ENCODE measurements around the gene OXSR1.

Gene OXSR1

GRCh38 chr3:38219609-38220197, 54.4 kb downstream of the OXSR1 start:
- H3K9ac ChIP-seq (ENCODE audit: low read length) = no peak overlapping the region
- no peak overlapping the region for H2BK12ac ChIP-seq (ENCODE audit: low read length)
- no peak overlapping the region for H2AFZ ChIP-seq (ENCODE audit: insufficient read depth, low read length, poor library complexity)
- no peak overlapping the region for H4K8ac ChIP-seq (ENCODE audit: low read depth, low read length)
- WGBS (ENCODE audit: extremely low coverage, insufficient coverage, insufficient read length) = no CpG with 5 or more reads among the region's 3 CpGs
- H3K4me3 ChIP-seq (ENCODE audit: low read depth, low read length) = no peak overlapping the region
- no peak overlapping the region for H2BK120ac ChIP-seq (ENCODE audit: insufficient read depth, low read length, poor library complexity)
- DNase-seq = no peak
- no peak overlapping the region for H3K18ac ChIP-seq (ENCODE audit: low read length)
- no peak overlapping the region for H4K12ac ChIP-seq (ENCODE audit: low read depth, low read length)
- H3K9me3 ChIP-seq (ENCODE audit: insufficient read depth, low read depth, low read length) = no peaks in the 10 kb centered on the region
- no peak overlapping the region for H3K4ac ChIP-seq (ENCODE audit: low read depth, low read length)
- H3K79me1 ChIP-seq (ENCODE audit: low read length) = no peaks in the 10 kb centered on the region
- no peaks in the 10 kb centered on the region for H3K79me2 ChIP-seq (ENCODE audit: control insufficient read depth, insufficient read depth, low read length, poor library complexity)
- H3K27me3 ChIP-seq (ENCODE audit: insufficient read depth, low read length) = no peaks in the 10 kb centered on the region
- no peak overlapping the region for H4K91ac ChIP-seq (ENCODE audit: low read depth, low read length)
- no peak overlapping the region for H3K23ac ChIP-seq (ENCODE audit: low read length)
- no peak overlapping the region for H2BK5ac ChIP-seq (ENCODE audit: low read depth, low read length, poor library complexity)
- H3K27ac ChIP-seq (ENCODE audit: low read depth, low read length) = no peak overlapping the region
- H3K14ac ChIP-seq (ENCODE audit: low read length) = no peak overlapping the region
- H3K4me2 ChIP-seq (ENCODE audit: low read length) = no peak overlapping the region
- H2AK5ac ChIP-seq (ENCODE audit: low read length) = no peak overlapping the region
- H3K36me3 ChIP-seq (ENCODE audit: control insufficient read depth in 1 of 2, insufficient read depth in 2 of 2, low read length in 2 of 2) = peaks cover 4 to 10% of the 10 kb centered on the region in 2 experiments
- H3K4me1 ChIP-seq (ENCODE audit: control insufficient read depth in 1 of 2, insufficient read depth in 2 of 2, low read length in 2 of 2) = no peaks in the 10 kb centered on the region

DNA sequence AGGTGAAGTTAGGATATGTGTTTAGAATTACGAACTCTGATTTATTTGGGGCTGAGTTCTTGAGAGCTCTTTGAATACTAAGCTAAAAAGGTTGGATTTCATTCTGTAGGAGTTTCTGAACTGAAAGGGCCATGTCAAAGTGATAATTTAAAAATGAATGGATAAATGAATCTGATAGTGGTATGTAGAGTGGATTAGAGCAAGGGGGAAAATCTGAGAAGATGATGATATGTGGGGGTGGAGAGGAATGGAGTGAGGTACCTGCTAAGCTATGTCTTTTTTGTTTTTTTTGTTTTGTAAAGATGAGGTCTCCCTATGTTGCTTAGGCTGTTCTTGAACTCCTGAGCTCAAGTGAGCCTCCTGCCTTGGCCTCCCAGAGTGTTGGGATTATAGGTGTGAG, 55.7 kb downstream of the OXSR1 start:
- Histone ChIP-seq H3K4ac (ENCODE audit: low read depth, low read length) (no peak overlapping the region), H3K9ac (ENCODE audit: low read length) (no peak overlapping the region), H3K79me2 (ENCODE audit: control insufficient read depth, insufficient read depth, low read length, poor library complexity) (no peaks in the 10 kb centered on the region), H3K4me3 (ENCODE audit: low read depth, low read length) (no peak overlapping the region), H2AK5ac (ENCODE audit: low read length) (no peak overlapping the region), H3K23ac (ENCODE audit: low read length) (no peak overlapping the region), H3K4me2 (ENCODE audit: low read length) (no peak overlapping the region), H4K91ac (ENCODE audit: low read depth, low read length) (no peak overlapping the region), H4K8ac (ENCODE audit: low read depth, low read length) (no peak overlapping the region), H3K18ac (ENCODE audit: low read length) (no peak overlapping the region), H3K27ac (ENCODE audit: low read depth, low read length) (no peak overlapping the region), H2BK120ac (ENCODE audit: insufficient read depth, low read length, poor library complexity) (no peak overlapping the region), H3K27me3 (ENCODE audit: insufficient read depth, low read length) (no peaks in the 10 kb centered on the region), H3K9me3 (ENCODE audit: insufficient read depth, low read depth, low read length) (no peaks in the 10 kb centered on the region), H2AFZ (ENCODE audit: insufficient read depth, low read length, poor library complexity) (no peak overlapping the region), H3K14ac (ENCODE audit: low read length) (no peak overlapping the region), H2BK5ac (ENCODE audit: low read depth, low read length, poor library complexity) (no peak overlapping the region), H3K36me3 (ENCODE audit: control insufficient read depth in 1 of 2, insufficient read depth in 2 of 2, low read length in 2 of 2) (peaks cover 4 to 10% of the 10 kb centered on the region in 2 experiments), H4K12ac (ENCODE audit: low read depth, low read length) (no peak overlapping the region), H3K4me1 (ENCODE audit: control insufficient read depth in 1 of 2, insufficient read depth in 2 of 2, low read length in 2 of 2) (no peaks in the 10 kb centered on the region), H2BK12ac (ENCODE audit: low read length) (no peak overlapping the region), H3K79me1 (ENCODE audit: low read length) (no peaks in the 10 kb centered on the region)
- whole genome bisulfite sequencing (ENCODE audit: extremely low coverage, insufficient coverage, insufficient read length) = no CpG with 5 or more reads among the region's 1 CpG
- no peak for DNase-seq

GRCh38 chr3:38222032-38222634, 56.8 kb downstream of the OXSR1 start:
- no peak for DNase-seq
- H3K27me3 ChIP-seq (ENCODE audit: insufficient read depth, low read length) = no peaks in the 10 kb centered on the region
- H2BK120ac ChIP-seq (ENCODE audit: insufficient read depth, low read length, poor library complexity) = no peak overlapping the region
- no peak overlapping the region for H3K9ac ChIP-seq (ENCODE audit: low read length)
- H2BK12ac ChIP-seq (ENCODE audit: low read length) = no peak overlapping the region
- H3K79me1 ChIP-seq (ENCODE audit: low read length) = no peaks in the 10 kb centered on the region
- H2AK5ac ChIP-seq (ENCODE audit: low read length) = no peak overlapping the region
- no peaks in the 10 kb centered on the region for H3K4me1 ChIP-seq (ENCODE audit: control insufficient read depth in 1 of 2, insufficient read depth in 2 of 2, low read length in 2 of 2)
- WGBS (ENCODE audit: extremely low coverage, insufficient coverage, insufficient read length) = no CpG with 5 or more reads among the region's 7 CpGs
- H3K4ac ChIP-seq (ENCODE audit: low read depth, low read length) = no peak overlapping the region
- no peak overlapping the region for H2BK5ac ChIP-seq (ENCODE audit: low read depth, low read length, poor library complexity)
- H2AFZ ChIP-seq (ENCODE audit: insufficient read depth, low read length, poor library complexity) = no peak overlapping the region
- no peak overlapping the region for H3K4me3 ChIP-seq (ENCODE audit: low read depth, low read length)
- H3K79me2 ChIP-seq (ENCODE audit: control insufficient read depth, insufficient read depth, low read length, poor library complexity) = no peaks in the 10 kb centered on the region
- H3K23ac ChIP-seq (ENCODE audit: low read length) = no peak overlapping the region
- H3K18ac ChIP-seq (ENCODE audit: low read length) = no peak overlapping the region
- no peak overlapping the region for H4K12ac ChIP-seq (ENCODE audit: low read depth, low read length)
- no peak overlapping the region for H4K91ac ChIP-seq (ENCODE audit: low read depth, low read length)
- H3K9me3 ChIP-seq (ENCODE audit: insufficient read depth, low read depth, low read length) = no peaks in the 10 kb centered on the region
- H3K27ac ChIP-seq (ENCODE audit: low read depth, low read length) = no peak overlapping the region
- H3K14ac ChIP-seq (ENCODE audit: low read length) = no peak overlapping the region
- peaks cover 4 to 10% of the 10 kb centered on the region in 2 experiments for H3K36me3 ChIP-seq (ENCODE audit: control insufficient read depth in 1 of 2, insufficient read depth in 2 of 2, low read length in 2 of 2)
- no peak overlapping the region for H4K8ac ChIP-seq (ENCODE audit: low read depth, low read length)
- no peak overlapping the region for H3K4me2 ChIP-seq (ENCODE audit: low read length)

DNA sequence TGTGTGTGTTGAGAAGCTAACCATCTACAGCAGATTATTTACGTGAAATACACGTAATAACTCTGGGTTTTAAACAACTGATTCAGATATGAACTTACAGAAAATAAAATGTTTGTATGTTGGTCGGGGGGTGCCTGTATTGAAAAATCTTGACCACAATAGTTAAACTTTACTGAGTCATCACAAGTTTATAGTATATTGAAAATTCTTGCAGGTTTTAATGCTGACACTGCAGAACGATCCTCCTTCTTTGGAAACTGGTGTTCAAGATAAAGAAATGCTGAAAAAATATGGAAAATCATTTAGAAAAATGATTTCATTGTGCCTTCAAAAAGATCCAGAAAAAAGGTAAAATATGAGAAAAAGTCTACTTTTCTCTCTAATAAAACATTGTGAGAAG, 59.0 kb downstream of the OXSR1 start:
- Histone ChIP-seq H2BK120ac (ENCODE audit: insufficient read depth, low read length, poor library complexity) (no peak overlapping the region), H3K79me2 (ENCODE audit: control insufficient read depth, insufficient read depth, low read length, poor library complexity) (no peaks in the 10 kb centered on the region), H3K4me2 (ENCODE audit: low read length) (no peak overlapping the region), H4K8ac (ENCODE audit: low read depth, low read length) (no peak overlapping the region), H3K14ac (ENCODE audit: low read length) (no peak overlapping the region), H3K4me3 (ENCODE audit: low read depth, low read length) (no peak overlapping the region), H2AFZ (ENCODE audit: insufficient read depth, low read length, poor library complexity) (no peak overlapping the region), H2BK12ac (ENCODE audit: low read length) (no peak overlapping the region), H3K18ac (ENCODE audit: low read length) (no peak overlapping the region), H3K27me3 (ENCODE audit: insufficient read depth, low read length) (no peaks in the 10 kb centered on the region), H4K91ac (ENCODE audit: low read depth, low read length) (no peak overlapping the region), H3K23ac (ENCODE audit: low read length) (no peak overlapping the region), H3K36me3 (ENCODE audit: control insufficient read depth in 1 of 2, insufficient read depth in 2 of 2, low read length in 2 of 2) (peaks cover 5 to 10% of the 10 kb centered on the region in 2 experiments), H3K4ac (ENCODE audit: low read depth, low read length) (no peak overlapping the region), H4K12ac (ENCODE audit: low read depth, low read length) (no peak overlapping the region), H3K9ac (ENCODE audit: low read length) (no peak overlapping the region), H3K9me3 (ENCODE audit: insufficient read depth, low read depth, low read length) (no peaks in the 10 kb centered on the region), H3K27ac (ENCODE audit: low read depth, low read length) (no peak overlapping the region), H3K79me1 (ENCODE audit: low read length) (no peaks in the 10 kb centered on the region), H2AK5ac (ENCODE audit: low read length) (no peak overlapping the region), H3K4me1 (ENCODE audit: control insufficient read depth in 1 of 2, insufficient read depth in 2 of 2, low read length in 2 of 2) (no peaks in the 10 kb centered on the region), H2BK5ac (ENCODE audit: low read depth, low read length, poor library complexity) (no peak overlapping the region)
- no peak for DNase-seq
- no CpG with 5 or more reads among the region's 4 CpGs for WGBS (ENCODE audit: extremely low coverage, insufficient coverage, insufficient read length)

Data from trophoblast cell (in vitro differentiated cells and primary cell).